GM18502 (cell line): ENCODE data around the gene PSMG1.
"Not testable (repeated sequence)": the region's sequence is repeated elsewhere in the genome, so short reads cannot be mapped to it uniquely, and the experiment has no call there.

Experiments
- ATAC-seq: cut with Tn5 transposase; IDR thresholded peaks from one replicate; pipeline ENCODE4 v1.9.1; 2021; ENCODE audit warnings: mild to moderate bottlenecking; ENCODE audit not compliant: unreplicated experiment, poor library complexity

The PSMG1 gene

GRCh38 chr21:39161064-39161463 is 22.2 kb downstream of the PSMG1 start:
- no peak for ATAC-seq

GRCh38 chr21:39159342-39160063 is 23.7 kb downstream of the PSMG1 start:
- ATAC-seq = no peak

GRCh38 chr21:39157241-39157640 is 26.0 kb downstream of the PSMG1 start:
- not testable (repeated sequence) for ATAC-seq

GRCh38 chr21:39156024-39156423 is 27.2 kb downstream of the PSMG1 start:
- no peak for ATAC-seq

- no peak for ATAC-seq
Measured at GRCh38 chr21:39155578-39155977, 27.7 kb downstream of the PSMG1 start.

GRCh38 chr21:39153842-39154241 is 29.4 kb downstream of the PSMG1 start:
- ATAC-seq = no peak

- ATAC-seq = no peak
Measured at GRCh38 chr21:39153373-39153772, 29.9 kb downstream of the PSMG1 start.

GRCh38 chr21:39152271-39152670 is 31.0 kb downstream of the PSMG1 start:
- no peak for ATAC-seq

GRCh38 chr21:39150877-39151276 is 32.4 kb downstream of the PSMG1 start:
- ATAC-seq = no peak

GRCh38 chr21:39150316-39150715 is 32.9 kb downstream of the PSMG1 start:
- no peak for ATAC-seq

GRCh38 chr21:39149882-39150281 is 33.4 kb downstream of the PSMG1 start:
- ATAC-seq = no peak

GRCh38 chr21:39148975-39149374 is 34.3 kb downstream of the PSMG1 start:
- ATAC-seq = no peak

GRCh38 chr21:39144191-39144590 is 39.1 kb downstream of the PSMG1 start:
- no peak for ATAC-seq

- no peak for ATAC-seq
Measured at GRCh38 chr21:39142972-39143371, 40.3 kb downstream of the PSMG1 start.

GRCh38 chr21:39141502-39141901 is 41.7 kb downstream of the PSMG1 start:
- no peak for ATAC-seq

- no peak for ATAC-seq
Measured at GRCh38 chr21:39137248-39138178, 45.7 kb downstream of the PSMG1 start.

- no peak for ATAC-seq
Measured at GRCh38 chr21:39136711-39137110, 46.5 kb downstream of the PSMG1 start.

- ATAC-seq = not testable (repeated sequence)
Measured at GRCh38 chr21:39136138-39136537, 47.1 kb downstream of the PSMG1 start.

GRCh38 chr21:39134288-39134810 is 48.9 kb downstream of the PSMG1 start:
- no peak for ATAC-seq

GRCh38 chr21:39132248-39132647 is 51.0 kb downstream of the PSMG1 start:
- no peak for ATAC-seq

- ATAC-seq = no peak
Measured at GRCh38 chr21:39131791-39132190, 51.5 kb downstream of the PSMG1 start.
